Suppressor macrophage treated with lipopolysaccharide for 4 hours (primary cell): ENCODE results near the gene TRMT44.
"Not testable (repeated sequence)": the region's sequence is repeated elsewhere in the genome, so short reads cannot be mapped to it uniquely, and the experiment has no call there.

Experiments used
- DNase-seq: peaks from one replicate; pipeline ENCODE4 v3.0.0-alpha.2; 2020

The TRMT44 gene

DNA sequence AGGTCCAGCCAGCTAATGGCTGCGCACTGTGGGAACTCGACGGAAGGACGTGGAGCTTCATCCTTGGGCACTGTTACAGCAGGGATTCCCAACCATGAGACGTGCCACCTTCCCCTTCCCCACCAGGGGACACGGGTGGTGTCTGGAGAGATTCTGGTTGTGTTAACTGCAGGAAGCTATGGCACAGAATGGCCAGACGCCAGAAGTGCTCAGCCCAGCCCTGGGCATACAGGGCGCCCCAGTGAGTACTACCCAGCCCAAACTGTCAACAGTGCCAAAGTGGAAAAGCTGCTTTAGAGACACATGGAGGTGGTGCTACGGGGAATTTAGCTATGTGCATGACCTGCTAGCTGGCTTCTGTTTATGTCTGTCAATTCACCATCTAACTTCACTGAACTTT is 32.8 kb upstream of the TRMT44 start:
- no peak for DNase-seq

DNA sequence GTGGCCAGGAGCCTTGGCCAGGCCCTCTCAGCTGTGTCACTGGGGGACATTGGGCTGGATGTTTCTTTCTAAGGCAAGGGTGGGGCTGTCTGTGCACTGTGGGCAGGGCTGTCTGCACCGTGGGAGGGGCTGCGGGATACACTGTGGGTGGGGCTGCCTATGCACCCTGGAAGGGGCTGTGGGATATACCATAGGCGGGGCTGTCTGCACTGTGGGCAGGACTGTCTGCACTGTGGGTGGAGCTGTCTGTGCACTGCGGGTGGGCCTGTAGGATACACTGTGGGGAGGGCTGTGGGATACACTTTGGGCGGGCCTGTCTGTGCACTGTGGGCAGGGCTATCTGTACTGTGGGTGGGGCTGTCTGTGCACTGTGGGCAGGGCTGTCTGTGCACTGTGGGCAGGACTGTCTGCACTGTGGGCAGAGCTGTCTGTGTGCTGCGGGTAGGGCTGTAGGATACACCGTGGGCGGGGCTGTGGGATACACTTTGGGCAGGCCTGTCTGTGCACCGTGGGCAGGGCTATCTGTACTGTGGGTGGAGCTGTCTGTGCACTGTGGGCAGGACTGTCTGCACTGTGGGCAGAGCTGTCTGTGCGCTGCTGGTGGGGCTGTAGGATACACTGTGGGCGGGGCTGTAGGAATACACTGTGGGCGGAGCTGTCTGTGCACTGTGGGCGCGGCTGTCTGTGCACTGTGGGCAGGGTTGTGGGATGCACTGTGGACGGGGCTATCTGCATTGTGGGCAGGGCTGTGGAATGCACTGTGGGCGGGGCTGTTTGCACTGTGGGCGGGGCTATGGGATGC is 31.1 kb upstream of the TRMT44 start:
- no peak for DNase-seq

DNA sequence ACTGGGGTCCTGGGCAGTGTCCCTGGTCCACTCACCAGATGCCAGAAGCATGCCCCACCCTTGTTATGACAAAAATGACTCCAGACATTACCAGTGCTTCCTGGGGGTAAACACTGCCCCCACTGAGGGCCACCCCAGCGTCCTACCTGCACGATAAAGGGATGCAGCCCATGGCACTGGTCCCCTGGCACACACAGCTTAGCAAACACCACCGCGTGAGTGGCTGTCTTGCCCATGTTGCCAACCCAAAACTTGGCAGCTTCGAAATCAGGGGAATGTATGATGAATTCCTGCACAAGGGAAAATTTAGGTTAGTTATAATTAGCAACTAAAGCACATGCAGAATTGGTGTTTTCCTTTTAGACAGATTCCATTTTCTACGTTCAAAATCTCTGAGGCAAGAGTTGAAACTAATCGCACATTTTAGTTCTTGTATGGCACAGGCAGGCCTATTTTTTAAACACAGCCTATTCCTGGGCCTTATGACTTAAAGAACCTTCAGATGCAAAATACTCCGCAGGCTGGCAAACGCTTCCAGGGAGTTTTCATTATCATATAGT is 30.4 kb upstream of the TRMT44 start:
- DNase-seq: no peak

DNA sequence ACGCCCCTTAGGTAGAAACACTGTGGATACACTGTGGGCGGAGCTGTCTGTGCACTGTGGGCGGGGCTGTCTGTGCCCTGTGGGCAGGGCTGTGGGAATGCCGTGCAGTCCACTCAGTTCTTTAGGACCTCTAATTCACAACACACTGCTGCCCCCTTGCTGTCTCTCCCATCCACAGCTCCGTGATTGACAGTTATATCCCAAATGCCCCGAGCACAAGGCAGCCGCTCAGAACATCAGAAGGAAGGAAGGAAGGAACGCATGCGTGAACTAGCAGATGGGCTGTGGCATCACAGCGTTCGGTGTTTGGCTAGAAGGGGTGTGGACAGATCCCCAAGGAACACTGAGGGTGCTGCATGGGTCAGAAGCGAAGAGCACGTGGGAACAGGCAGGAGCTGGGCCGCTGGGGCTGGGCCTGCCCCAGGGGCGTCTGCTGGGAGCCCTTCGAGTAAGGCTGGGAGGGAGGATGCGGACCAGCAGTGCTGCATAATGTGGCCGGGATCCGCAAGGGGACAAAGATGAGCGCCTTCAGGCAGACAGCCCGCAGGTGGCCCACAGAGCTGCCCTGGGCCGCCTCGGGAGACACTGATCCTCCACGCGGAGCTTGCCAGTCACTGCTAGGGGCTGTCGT is 29.8 kb upstream of the TRMT44 start:
- peak; percentile 52 for DNase-seq

DNA sequence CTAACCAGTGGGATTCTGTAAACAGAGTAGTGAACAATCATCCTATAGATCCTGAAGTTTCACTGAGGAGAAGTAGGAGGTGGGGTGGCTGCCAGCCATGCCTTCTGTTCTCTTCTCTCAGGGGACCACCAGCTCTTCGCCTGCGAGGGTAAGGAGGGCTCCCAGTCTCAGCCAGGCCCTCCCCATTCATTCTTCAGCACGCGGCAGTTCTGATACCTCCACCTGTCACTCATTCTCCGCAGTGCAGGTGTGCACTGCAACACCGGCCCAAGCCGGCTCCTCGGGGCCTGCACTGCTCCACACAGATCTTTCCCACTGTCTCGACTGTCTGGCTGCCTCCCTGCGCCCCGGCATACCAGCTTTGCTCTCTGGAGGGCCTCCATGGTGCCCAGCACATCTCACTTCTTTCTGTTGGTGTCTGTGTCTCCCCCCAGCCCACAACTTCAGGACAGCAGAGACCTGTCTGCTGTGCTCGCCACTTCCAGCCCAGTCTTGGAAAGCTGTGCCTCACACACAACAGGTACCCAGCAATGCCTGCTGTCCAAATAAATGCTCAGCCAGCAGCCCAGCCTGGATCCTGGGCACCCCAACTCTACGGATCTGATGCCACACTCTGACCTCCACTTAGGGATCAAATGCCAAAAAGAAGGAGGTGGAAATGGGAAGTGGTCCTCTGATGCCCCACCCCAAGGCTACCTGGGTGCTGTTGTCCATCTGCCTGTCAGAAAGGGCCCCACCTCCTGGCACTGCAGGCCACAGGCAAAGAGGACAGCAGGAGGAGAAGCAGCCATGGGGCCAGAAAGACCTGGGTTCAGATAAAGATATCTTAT is 29.0 kb upstream of the TRMT44 start:
- DNase-seq: no peak

DNA sequence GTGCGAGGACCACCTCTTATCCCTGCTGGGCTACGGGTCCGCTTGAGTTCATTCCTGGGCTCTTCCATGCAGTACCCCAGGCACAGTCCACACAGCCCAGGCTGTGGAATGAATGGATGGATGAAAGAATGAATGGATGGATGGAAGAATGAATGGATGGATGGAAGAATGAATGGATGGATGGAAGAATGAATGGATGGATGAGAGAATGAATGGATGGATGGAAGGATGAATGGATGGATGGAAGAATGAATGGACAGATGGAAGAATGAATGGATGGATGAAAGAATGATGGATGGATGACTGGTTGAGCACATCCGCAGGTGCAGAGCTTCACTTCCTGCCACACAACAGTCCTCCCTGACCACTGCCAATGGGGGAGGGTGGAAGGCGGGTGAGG is 28.3 kb upstream of the TRMT44 start:
- DNase-seq: no peak

DNA sequence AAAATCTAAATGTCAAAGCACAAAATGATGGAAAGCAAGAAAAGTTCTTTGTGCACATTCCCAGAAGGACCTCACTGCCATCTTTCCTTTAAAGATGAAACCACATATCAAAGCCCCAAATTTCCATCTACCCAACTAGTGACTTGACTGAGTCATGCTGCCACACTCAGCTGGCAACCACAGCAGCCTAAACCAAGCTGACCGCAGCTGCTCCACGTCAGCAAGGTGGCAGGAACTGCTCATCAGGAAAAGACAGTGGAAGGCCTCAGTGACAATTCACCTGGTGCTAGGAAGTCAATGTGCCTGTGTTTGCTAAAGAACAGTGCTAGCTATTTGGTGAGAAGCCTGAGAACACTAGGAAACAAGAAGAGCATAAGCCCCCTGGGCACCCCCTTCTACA is 26.2 kb upstream of the TRMT44 start:
- DNase-seq: no peak

DNA sequence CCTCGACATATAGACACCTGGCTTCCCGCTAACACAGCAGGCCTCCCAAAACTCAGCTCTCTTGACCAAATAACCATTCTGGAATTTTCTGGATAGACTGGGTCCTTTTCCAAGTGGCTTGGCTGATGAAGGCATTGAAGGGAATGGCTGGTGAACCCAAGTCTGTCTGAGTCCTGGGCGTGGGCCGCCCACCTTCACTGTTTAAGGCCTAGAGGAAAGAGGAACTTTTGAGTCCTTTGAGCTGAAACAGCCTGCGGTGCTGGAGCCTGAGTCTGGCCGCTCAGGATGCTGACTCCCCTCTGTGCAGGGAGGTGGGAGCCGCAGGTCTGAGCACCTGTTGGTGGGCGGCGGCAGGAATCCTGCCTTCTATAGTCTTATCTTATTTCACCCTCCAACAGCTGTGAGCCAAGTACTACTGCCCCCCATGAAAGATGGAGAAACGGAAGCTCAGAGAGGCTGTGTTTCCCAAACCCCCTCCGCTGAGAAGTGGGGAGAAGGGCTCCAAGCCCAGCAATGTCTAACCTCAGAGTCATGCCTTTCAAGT is 23.4 kb upstream of the TRMT44 start:
- DNase-seq: peak; percentile 16

DNA sequence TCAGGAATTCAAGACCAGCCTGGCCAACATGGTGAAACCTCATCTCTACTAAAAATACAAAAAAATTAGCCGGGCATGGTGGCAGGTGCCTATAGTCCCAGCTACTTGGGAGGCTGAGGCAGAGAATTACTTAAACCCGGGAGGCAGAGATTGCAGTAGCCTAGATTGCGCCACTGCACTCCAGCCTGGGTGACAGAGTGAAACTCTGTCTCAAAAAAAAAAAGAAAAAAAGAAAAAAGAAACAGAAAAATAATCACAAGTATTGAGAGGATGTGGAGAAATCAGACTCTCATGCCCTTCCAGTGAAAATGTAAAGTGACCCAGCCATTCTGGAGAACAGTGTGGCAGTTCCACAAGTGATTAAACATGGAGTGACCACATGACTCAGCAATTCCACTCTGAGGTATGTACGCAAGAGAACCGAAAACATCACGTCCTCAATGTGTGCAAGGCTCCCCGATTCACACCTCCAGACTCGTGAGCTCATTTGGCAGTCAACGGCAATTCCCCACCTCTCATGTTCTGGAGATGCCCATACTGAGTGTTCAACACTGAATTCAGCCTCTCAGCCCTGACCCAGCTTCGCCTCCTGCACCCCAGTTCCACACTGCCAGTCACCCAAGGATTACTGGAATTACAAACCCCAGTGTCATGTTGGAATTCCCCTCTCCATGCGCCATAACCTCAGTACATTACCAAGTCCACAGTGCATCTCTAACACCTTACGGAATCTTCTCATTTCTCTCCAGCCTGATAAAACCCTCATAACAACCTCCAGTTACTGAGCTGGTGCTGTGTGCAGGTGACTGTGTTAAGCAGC is 21.1 kb upstream of the TRMT44 start:
- DNase-seq: peak; percentile 94

DNA sequence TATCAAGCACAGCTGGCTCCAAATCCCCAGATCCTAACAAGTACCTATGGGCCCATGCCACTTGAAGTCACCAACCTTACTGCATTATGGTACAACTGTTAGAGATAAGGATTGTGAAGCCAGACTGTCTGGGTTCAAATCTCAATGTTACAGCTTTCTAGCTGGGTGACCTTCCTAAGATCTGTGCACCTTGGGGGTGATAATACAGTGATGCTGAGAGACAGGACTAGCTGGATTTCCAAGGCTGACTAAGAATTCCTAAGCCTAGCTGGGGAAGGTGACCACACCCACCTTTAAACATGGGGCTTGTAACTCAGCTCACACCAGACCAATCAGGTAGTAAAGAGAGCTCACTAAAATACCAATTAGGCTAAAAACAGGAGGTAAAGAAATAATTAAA is 20.4 kb upstream of the TRMT44 start:
- DNase-seq: not testable (repeated sequence)

DNA sequence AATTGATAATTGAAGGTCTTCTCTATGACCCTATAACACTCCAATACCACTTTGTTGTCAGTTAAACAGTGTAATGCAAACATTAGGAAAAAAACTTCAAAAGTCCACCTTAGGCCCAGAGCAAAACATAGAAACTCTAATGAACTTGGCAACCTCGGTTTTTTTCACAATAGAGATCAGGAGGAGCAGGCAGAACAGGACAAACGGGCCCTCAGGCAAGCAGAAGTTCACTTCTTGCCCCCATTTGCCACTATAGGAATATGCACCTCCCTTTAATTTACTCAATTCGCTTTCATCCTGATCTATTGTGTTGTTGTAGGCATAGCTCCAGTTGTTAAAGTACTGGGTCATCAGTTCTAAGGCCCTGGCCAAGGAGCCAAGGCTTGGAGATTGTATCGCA is 18.2 kb upstream of the TRMT44 start:
- no peak for DNase-seq

DNA sequence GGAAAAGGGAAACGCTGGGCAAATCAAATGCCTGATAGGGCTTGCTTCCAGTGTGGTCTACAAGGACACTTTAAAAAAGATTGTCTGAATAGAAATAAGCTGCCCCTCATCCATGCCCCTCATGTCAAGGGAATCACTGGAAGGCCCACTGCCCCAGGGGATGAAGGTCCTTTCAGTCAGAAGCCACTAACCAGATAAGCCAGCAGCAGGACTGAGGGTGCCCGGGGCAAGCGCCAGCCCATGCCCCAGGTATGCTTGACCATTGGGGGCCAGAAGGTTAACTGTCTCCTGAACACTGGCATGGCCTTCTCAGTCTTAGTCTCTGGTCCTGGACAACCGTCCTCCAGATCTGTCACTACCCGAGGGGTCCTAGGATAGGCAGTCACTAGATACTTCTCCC is 17.8 kb upstream of the TRMT44 start:
- DNase-seq: no peak

DNA sequence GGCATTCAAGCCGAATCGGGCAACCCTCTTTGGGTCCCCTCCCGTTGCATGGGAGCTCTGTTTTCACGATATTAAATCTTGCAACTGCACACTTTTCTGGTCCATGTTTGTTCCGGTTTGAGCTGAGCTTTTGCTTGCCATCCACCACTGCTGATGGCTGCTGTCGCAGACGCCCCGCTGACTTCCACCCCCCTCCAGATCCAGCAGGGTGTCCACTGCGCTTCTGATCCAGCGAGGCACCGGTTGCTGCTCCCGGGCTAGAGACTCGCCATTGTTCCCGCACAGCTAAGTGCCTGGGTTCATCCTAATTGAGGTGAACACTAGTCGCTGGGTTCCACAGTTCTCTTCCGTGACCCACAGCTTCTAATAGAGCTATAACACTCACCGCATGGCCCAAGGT is 13.3 kb upstream of the TRMT44 start:
- no peak for DNase-seq

DNA sequence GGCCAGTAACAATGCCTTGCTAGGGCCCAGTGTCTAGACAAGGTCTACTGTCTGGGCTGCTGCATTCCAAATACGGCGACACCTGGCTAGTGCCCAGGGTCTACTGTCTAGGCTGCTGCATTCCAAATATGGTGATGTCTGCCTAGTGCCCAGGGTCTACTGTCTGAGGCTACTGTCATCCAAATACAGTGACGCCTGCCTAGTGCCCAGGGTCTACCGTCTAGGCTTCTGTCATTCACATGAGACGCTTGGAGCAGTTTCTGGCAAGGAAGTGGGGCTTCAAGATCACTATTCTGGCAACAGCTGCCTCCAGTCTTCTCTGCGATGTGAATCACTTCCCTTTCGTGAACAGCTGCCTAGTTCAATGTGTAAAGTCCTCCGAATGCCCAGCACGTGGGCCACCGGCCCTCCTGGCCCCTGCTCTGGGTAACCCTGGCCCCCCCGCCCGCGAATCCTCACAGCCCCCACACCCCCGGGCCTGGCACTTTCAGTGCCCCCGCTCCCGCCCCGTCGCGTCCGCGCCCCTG is 12.8 kb upstream of the TRMT44 start:
- DNase-seq: peak; percentile 70

DNA sequence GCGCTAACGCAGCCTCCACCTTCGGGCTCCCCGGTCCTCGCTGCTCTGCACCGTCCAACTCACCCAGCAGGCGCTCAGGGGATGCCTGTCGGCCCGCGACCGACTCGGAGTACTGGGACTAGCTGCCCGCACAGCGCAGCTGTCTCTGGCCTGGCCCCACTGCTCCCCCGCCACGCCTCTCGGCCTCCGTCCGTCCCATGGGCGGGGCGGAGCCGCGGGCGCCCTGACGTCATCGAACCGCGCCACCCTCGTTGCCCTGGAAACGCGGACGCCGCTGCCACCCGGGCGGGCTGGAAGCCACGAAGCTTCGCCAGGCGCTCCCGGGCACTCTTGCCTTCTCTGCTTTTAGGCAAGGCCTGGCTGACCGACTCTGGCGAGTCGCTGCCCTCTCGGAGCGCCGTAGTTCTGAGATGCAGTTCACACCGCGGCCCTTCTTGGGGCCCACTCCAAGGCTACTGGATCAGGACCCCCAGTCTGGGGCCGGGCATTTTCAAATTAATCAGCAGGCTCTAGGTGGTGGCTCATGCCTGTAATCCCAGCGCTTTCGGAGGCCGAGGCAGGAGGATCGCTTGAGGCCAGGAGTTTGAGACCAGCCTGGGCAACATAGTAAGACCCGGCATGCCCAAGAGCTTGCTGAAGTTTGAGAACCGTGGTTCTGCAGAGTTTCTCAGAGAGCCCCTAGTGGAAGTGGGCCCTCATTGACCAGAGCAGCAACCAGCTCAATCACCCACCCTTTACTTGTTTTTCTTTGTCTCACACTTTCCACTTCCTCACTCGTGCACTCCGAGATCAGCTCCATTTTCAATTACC is 12.1 kb upstream of the TRMT44 start:
- peak; percentile 95 for DNase-seq

DNA sequence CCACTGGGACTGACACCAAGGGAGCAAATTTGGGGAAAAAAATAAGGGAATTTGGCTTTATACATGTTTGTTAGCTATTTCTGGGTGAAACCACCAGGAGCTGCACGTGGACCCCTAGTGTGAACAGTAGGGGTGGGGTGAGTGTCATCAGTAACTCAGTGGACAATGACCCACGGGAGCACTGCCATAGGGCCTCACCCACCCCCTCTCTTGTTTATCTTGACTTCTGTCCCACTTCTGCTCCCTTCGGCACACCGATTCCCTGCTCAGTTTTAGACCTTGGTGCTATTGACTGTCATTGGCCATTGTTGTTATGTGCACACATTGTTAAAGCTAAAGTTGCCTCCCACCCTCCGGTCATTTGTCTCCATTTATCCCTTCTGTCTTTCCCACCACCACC is 9.0 kb upstream of the TRMT44 start:
- no peak for DNase-seq

DNA sequence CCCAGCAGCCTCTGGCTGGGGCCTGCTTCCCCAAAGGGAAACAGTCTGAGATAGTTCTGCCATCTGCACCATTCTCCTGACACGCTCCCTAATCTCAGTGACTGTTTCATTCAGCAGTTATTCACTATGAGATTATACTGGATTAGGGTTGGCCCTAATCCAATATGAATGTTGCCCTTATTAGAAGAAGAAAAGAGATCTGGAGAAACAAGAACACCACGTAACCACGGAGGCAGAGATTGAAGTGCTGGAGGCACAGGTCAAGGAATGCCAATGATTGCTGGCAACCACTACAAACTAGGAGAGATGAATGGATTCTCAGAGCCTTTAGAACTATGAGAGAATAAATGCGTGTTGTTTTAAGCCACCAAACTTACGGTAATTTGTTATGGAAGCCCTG is 7.4 kb upstream of the TRMT44 start:
- no peak for DNase-seq

DNA sequence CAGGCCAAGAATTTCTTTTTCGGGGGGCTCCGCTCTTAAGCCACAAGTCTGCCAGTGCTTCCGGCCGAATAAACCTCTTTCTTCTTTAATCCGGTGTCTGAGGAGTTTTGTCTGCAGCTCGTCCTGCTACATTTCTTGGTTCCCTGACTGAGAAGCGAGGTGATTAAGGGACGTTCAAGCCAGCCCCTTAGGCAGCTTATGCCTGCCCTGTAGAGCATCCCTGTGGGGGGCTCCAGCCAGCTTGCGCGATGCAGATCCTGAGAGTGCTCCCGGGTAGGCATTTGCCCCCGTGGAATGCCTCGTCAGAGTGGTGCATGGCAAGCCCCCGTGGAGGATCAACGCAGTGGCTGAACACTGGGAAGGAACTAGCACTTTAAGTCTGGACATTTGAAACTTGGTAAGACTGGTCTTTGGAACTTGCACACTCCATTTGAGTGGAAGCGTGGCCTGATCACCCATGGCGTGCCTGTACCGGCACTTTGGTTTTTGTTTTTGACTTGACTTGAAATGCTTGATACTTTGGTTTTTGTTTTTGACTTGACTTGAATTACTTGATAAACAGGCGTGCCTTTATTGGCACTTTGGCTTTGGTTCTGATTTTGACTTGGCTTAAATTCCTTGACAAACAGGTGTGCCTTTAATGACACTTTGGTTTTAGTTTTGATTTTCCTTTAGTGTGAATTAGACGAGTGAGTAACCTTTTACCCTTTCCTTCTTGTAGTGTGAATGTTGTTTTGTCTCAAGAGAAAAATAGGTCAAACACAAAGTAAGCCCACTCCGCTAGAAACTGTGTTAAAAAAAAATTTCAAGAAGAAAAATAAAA is 6.1 kb upstream of the TRMT44 start:
- DNase-seq: no peak

DNA sequence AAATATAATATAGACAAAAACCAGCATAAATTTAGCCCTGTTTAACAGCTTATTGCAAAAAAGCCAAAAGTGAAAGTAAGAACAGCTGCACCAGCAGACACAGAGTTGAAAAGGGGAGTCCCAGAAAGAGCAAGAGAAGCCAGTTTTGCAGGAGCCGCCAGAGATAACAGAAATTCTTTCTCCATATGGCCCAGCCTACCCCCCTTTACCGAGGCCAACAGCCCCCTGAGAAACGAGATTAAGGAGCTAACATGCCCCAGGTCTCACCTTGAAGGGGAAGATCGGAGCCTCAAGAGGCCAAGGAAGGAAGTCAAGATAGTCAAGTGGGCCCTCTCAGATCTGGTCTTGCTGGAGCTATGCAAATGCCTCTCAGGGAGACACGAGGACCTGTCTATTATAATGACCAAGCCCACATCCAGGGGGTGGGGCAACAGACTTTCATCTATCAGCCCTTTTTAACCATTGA is 4.9 kb upstream of the TRMT44 start:
- DNase-seq: peak; percentile 23

DNA sequence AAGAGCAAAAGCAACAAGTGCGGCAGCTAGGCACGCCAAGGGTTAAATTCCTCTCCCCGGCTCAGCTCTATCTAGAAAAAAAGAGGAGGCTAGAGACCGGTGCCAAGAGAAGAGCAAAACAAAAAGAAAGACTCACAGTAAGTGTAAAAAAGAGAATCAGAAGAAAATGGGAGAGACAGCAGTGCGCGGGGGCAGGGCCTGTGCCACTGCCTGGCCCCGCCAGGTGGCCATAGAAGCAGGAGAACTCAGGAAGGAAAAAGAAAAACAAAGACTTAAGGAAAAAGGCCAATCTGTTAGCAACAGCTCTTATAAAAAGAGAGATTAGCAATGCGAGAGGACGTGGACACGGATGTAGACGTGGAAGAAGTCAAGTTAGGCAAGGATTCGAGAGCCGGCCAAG is 3.3 kb upstream of the TRMT44 start:
- no peak for DNase-seq
